Adrenal gland (tissue), 5 donors: ENCODE results near the gene PKN1.

Experiments
- CTCF ChIP-seq, 6 experiments: fragments of 450-650 bp in 4 of 6; fragments of 200-600 bp in 2 of 6; sonication (generic) in 1 of 6; IDR thresholded peaks; 1 replicate in 5 of 6; 2 replicates in 1 of 6; pipeline versions ENCODE4 v1.5.1 to v1.8.0; 2016 to 2021; ENCODE audit warnings: antibody characterized with exemption in 6 of 6, mild to moderate bottlenecking in 2 of 6, moderate library complexity in 1 of 6
- POLR2A ChIP-seq, 2 donors: fragments of 450-650 bp; IDR thresholded peaks; one replicate each; pipeline ENCODE4 v1.6.1; 2017; ENCODE audit warnings: antibody characterized with exemption in 2 of 2, mild to moderate bottlenecking in 2 of 2, moderate library complexity in 1 of 2
- donor health status: DM: no; HTN: no; CAD: no.

- TF ChIP-seq CTCF (IDR thresholded peaks at IDR 0.05) (no peak), POLR2A (IDR thresholded peaks at IDR 0.05) (no peak)
Measured at GRCh38 chr19:14467391-14467790, 34.3 kb downstream of the PKN1 start.
